ENCODE data around the gene METAP1D. TPM values are rescaled to one million over a fixed set of nuclear protein-coding genes. Genes with fewer than 3 reads are reported as not detected.
"Not testable (repeated sequence)": the region's sequence is repeated elsewhere in the genome, so short reads cannot be mapped to it uniquely, and the experiment has no call there.

Gene METAP1D
- total RNA-seq, 2 donors from 2014 or later = 4.2 to 4.4 TPM

GRCh38 chr2:171991027-171991426, 8.7 kb upstream of the METAP1D start:
- no peak for ATAC-seq
- intact Hi-C loops (cut with DNase I, micrococcal nuclease) = no loop called here

GRCh38 chr2:171995586-171995985, 4.2 kb upstream of the METAP1D start:
- DNase-seq = no peak
- ATAC-seq = no peak
- intact Hi-C loops (cut with DNase I, micrococcal nuclease) = no loop called here

More at GRCh38 chr2:171991027-171991426, 8.7 kb upstream of the METAP1D start:
- no peak for DNase-seq

GRCh38 chr2:171996021-171996420, 3.7 kb upstream of the METAP1D start:
- DNase-seq (no peak), ATAC-seq (no peak)
- intact Hi-C loops (cut with DNase I, micrococcal nuclease) = no loop called here

- intact Hi-C loops (cut with DNase I, micrococcal nuclease); DNase-seq; ATAC-seq: not testable (repeated sequence)
These were observed 2.7 kb upstream of the METAP1D start for GRCh38 chr2:171997031-171997430.

GRCh38 chr2:171999161-171999560, 592 bp upstream of the METAP1D start:
- ATAC-seq (no peak), DNase-seq (no peak)
- intact Hi-C loops (cut with DNase I, micrococcal nuclease) = no loop called here

- ATAC-seq (no peak), DNase-seq (no peak)
- intact Hi-C loops (cut with DNase I, micrococcal nuclease) = no loop called here
These were observed 1.1 kb downstream of the METAP1D start for GRCh38 chr2:172000696-172001361.

GRCh38 chr2:172007372-172007771, 7.6 kb downstream of the METAP1D start:
- no peak for ATAC-seq
- DNase-seq = no peak
- intact Hi-C loops (cut with DNase I, micrococcal nuclease) = no loop called here

GRCh38 chr2:172009823-172010222, 10.1 kb downstream of the METAP1D start:
- intact Hi-C loops (cut with DNase I, micrococcal nuclease) = no loop called here
- DNase-seq = no peak
- no peak for ATAC-seq

GRCh38 chr2:172011812-172012575, 12.2 kb downstream of the METAP1D start:
- DNase-seq (no peak), ATAC-seq (no peak)
- intact Hi-C loops (cut with DNase I, micrococcal nuclease) = no loop called here

GRCh38 chr2:172012677-172013391, 13.1 kb downstream of the METAP1D start:
- intact Hi-C loops (cut with DNase I, micrococcal nuclease) = no loop called here
- ATAC-seq (no peak), DNase-seq (no peak)

GRCh38 chr2:172013396-172013795, 13.6 kb downstream of the METAP1D start:
- ATAC-seq (no peak), DNase-seq (no peak)
- intact Hi-C loops (cut with DNase I, micrococcal nuclease) = no loop called here

GRCh38 chr2:172021074-172021931, 21.6 kb downstream of the METAP1D start:
- ATAC-seq (peak; percentile 49), DNase-seq (peak in 1 of 2 donors; percentile 9)
- intact Hi-C loops (cut with DNase I, micrococcal nuclease) = no loop called here

- ATAC-seq = no peak
- intact Hi-C loops (cut with DNase I, micrococcal nuclease) = no loop called here
- no peak for DNase-seq
These were observed 22.2 kb downstream of the METAP1D start for GRCh38 chr2:172021955-172022354.

- intact Hi-C loops (cut with DNase I, micrococcal nuclease) = no loop called here
- ATAC-seq (no peak), DNase-seq (no peak)
These were observed 31.8 kb downstream of the METAP1D start for GRCh38 chr2:172031536-172031935.

GRCh38 chr2:172038121-172038520, 38.4 kb downstream of the METAP1D start:
- intact Hi-C loops (cut with DNase I, micrococcal nuclease) = no loop called here
- no peak for ATAC-seq
- no peak for DNase-seq

- DNase-seq (no peak), ATAC-seq (no peak)
- intact Hi-C loops (cut with DNase I, micrococcal nuclease) = no loop called here
These were observed 38.9 kb downstream of the METAP1D start for GRCh38 chr2:172038604-172039003.

- ATAC-seq (no peak), DNase-seq (no peak)
- intact Hi-C loops (cut with DNase I, micrococcal nuclease) = no loop called here
These were observed 39.4 kb downstream of the METAP1D start for GRCh38 chr2:172039011-172039704.

GRCh38 chr2:172040311-172040710, 40.6 kb downstream of the METAP1D start:
- DNase-seq (no peak), ATAC-seq (no peak)
- intact Hi-C loops (cut with DNase I, micrococcal nuclease) = no loop called here

Measured in left colon (tissue), 2 donors.